GM12874 (cell line): ENCODE data around the gene COL2A1.

Source experiments
- TF ChIP-seq, protein P1 (sequence below): IDR thresholded peaks from 2 replicates; pipeline ENCODE4 v1.5.1; 2011; ENCODE audit warnings: low read depth, mild to moderate bottlenecking, control low read depth, low read length, moderate library complexity; ENCODE audit not compliant: insufficient read depth

COL2A1 gene

DNA sequence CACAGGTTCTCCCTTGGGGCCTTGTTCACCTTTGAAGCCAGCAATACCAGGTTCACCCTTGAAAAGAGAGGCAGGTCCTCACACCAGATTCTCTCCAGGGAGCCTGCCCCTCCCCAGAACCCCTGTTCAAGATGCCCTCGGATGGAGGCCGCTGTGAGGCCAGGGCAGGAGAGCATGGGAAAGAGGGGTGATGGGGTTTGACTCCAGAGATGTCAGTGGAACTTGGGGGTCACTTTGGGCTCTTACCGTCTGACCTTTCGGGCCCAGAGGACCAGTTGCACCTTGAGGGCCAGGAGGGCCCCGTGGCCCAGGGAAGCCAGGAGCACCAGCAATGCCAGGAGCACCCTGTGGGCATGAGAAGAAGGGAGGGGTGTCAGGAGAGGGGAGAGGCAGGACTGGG lies 17.4 kb downstream of the COL2A1 start:
- TF ChIP-seq, protein P1, sequence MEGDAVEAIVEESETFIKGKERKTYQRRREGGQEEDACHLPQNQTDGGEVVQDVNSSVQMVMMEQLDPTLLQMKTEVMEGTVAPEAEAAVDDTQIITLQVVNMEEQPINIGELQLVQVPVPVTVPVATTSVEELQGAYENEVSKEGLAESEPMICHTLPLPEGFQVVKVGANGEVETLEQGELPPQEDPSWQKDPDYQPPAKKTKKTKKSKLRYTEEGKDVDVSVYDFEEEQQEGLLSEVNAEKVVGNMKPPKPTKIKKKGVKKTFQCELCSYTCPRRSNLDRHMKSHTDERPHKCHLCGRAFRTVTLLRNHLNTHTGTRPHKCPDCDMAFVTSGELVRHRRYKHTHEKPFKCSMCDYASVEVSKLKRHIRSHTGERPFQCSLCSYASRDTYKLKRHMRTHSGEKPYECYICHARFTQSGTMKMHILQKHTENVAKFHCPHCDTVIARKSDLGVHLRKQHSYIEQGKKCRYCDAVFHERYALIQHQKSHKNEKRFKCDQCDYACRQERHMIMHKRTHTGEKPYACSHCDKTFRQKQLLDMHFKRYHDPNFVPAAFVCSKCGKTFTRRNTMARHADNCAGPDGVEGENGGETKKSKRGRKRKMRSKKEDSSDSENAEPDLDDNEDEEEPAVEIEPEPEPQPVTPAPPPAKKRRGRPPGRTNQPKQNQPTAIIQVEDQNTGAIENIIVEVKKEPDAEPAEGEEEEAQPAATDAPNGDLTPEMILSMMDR = no peak

DNA sequence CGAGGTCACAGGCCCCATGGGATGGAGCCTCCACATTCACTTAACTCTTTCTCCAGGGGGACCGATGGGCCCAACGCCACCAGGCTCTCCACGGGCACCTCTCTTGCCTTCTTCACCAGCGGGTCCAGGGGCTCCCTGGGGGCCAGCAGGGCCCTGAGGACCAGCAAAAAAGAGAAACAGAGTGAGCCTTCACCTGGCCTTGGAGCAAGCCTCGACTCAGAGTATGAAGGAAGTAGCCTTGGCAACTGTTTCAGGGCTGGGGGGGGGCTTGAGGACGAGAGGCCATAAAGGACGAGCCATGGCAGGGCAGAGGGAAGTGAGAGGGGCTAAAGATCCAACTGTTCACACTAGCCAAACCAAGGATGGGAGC lies 18.0 kb downstream of the COL2A1 start:
- TF ChIP-seq, protein P1 = no peak

DNA sequence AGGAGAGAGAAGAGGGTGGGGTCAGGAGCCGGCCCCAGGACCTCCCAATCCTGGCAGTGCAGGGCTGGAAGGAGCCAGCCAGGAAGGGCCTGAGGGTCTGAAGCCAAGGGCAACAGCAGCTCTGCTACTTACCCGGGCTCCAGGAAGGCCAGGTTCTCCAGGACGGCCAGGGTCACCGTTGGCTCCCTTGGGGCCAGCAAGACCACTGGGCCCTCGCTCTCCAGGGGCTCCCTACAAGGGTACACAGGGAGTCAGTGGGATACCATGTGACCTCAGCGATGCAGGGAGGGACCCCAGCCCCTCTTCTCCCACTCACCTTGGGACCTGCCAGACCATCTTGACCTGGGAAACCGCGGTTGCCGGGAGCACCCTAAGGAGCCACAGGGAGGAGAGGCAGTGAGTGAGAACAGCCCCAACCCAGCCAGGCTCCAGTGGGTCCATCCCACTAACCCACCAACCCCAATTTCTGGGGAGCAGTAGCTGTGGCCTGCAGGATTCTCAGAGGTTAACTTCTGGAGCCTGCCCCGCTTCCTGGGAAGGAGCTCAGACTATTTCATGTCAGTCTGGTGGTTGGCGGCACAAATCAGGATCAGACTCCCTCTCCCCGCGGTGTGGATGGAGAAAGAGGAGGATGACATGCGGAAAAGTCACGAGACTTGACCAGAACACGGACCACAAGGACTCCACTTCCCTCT lies 18.5 kb downstream of the COL2A1 start:
- TF ChIP-seq, protein P1 = no peak

DNA sequence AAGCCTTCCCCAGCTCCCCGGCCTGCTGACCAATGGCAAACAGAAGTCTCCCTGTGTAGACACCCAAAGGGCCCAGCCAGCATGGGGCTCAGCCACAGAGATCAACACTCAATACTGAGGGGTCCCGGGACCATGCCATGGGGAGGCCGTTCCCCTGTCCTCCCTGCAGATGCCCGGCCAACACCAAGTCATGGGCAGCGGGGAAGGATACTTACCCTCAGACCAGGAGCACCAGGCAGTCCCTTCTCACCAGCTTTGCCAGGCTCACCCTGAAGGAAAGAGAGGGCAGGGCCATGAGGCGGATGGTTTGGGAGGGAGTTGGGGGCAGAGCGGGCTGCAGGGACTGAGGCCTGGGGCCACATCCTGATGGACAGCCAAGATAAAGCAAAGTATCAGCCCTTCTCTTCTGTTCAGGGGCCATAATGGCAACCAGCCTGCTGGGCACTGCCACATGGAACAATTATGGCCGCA lies 19.9 kb downstream of the COL2A1 start:
- TF ChIP-seq, protein P1 = no peak

DNA sequence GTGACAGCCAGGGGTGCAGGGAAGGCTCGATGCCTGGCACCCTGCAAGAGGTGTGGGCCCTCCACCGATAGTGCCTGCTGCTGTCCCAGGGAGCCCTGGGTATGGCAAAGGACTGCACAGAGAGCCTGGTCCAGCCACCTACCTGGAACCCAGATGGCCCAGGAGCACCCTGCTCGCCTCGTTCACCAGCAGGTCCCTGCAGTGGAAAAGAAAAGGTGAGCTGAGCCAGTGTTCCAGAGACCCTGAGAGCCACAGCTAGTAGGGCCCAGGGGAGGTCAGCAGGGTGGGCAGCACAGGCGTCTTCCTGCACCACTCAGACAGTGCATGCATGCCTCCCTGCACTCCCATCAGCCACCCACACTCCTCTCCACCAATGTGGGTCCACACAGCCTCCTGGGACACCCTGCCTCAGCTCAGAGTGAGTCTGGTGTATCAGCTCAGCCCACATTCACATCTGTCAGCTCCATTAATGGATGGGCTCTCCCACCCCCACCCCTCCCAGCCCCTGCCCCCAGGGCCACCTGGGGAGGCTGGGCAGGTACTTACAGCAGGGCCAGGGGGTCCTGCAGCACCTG lies 20.6 kb downstream of the COL2A1 start:
- TF ChIP-seq, protein P1 = no peak

DNA sequence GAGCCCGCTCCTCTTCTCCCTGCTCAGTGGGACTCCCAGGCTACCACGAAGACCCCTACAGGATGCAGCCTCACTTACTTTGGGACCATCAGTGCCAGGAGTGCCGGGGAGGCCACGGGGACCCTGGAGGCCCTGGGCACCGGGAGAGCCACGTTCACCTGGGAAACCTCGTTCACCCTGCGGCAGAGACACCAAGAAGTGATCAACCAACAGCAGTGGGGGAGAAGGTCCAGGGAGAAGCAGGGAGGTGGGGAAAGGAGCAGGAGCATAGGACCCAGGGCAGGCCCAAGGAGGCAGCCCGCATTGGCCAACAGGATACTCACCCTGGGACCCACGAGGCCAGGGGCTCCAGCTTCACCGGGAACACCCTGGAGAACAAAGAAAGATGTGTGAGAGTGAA lies 21.5 kb downstream of the COL2A1 start:
- TF ChIP-seq, protein P1 = no peak

DNA sequence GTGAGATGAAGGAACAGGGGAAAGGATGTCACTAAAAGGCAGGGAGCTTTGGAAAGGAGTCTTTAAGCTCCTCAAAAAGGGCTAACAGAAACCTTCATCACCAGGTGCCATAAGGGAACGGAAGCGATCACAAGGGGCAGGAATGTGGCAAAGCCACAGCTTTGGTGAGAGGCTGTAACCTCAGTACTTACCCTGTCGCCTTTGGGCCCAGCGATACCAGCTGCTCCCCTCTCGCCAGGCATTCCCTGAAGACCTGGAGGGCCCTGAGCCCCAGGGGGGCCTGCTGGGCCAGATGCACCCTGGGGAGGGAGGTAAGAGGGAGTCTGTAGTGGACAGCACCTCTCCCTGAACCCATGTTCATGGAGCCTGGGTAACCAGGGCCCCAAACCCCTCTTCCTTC lies 22.0 kb downstream of the COL2A1 start:
- TF ChIP-seq, protein P1 = no peak
